HG02840 (cell line): ENCODE data around the gene MROH9.
A peak's percentile ranks its signal among the peaks of the same experiment; 100 is the strongest.
"Not testable (repeated sequence)": the region's sequence is repeated elsewhere in the genome, so short reads cannot be mapped to it uniquely, and the experiment has no call there.

Source experiments
- ATAC-seq: cut with Tn5 transposase; IDR thresholded peaks from one replicate; pipeline ENCODE4 v1.9.1; 2021; ENCODE audit warnings: mild to moderate bottlenecking, moderate library complexity, moderate number of reproducible peaks; ENCODE audit not compliant: unreplicated experiment, low FRiP score

MROH9 gene, protein sequence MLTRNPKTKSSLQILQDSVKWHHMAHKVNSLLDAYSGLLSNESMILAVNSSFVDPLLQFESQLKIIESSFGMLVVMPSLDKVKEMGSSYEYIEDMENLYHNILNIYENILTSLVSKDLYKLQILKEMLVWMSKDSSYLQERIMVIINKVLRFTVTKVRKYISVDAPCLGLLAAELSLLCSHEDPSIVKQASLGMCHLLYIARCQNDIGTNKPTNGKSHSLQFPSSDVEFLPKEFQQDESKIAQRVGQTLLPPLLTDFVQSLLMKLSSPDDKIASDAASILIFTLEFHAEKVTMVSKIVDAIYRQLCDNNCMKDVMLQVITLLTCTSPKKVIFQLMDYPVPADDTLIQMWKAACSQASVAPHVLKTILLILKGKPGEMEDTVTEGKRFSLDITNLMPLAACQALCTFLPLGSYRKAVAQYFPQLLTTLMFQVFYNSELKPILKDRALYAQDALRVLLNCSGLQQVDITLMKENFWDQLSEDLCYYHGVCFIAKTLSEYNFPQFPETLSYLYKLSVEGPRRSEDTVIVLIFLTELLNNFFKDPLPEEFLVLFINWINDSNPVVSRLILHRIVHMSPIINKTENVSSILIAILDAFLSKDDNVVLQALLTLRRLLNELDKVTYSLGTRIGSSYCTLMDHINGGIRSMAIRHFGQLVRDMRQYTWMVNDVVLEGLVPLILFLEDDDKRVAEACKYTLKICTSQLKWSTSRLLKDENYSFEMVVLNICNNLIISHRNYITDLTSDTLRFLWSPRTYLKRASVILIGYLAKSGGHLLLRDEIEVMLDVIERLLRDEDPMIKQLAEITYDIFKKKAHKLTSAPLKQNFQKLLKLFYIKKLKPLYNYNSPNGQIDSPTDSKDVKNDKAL

DNA sequence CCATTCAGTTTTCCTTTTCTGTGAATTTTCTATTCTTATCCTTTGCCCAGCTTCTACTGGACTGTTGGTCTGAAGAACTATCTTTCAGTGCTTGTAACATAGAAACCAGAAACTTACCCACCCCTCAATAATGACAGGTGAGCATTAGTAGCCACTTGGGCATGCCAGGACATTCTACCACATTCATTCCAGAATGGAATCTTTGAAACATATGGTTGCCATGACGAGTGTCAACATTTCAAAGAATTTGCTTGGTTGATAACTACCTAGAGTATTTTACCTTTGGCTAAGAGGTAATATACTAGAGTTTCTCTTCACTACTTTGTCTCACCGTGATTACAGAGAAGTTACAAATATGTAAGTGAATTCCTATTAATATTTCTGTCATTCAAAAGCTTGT, at the start of gene MROH9:
Gene MROH9, plus strand, starts transcription at position 304 of the 400 bp plus-strand sequence. CDS start 10,023 bp downstream, outside the sequence.
- ATAC-seq = no peak

DNA sequence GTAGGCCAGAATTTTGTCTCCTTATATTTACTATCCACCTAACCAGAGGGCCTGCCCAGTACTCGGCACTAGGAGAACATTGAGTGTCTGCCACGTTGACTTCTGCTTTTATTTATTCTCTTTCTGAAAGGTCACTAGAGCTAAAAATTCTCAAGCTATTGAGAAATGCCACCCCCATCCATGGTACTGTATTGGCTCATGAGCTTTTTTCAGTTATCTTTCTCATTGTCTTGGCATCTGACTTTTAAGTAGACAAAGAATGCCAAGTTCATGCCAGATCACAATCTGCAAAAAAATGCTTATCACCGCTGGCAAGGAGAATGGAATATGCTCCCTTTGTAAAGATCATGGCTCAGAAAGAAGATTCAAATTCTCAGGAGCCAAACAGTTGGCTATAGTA, 49.8 kb upstream of the MROH9 start:
- ATAC-seq = no peak

DNA sequence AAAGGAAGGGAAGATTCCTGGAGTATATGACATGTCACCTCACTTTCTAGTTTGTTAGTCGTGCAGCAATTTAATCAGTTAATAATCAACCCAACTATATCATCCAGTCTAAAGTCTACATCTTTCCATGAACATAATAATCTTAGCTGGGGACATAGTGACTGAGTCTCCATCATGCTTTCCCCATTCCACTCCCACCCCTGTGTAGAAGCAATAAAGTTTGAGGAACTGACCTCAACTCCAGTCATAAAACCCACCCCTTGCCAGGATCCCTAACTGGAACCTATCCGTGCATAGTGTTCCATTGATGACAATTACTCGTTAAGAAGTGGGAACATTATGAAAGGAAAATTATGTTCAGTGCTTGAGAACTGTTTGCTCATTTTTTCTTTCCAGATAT, 48.9 kb upstream of the MROH9 start:
- no peak for ATAC-seq

DNA sequence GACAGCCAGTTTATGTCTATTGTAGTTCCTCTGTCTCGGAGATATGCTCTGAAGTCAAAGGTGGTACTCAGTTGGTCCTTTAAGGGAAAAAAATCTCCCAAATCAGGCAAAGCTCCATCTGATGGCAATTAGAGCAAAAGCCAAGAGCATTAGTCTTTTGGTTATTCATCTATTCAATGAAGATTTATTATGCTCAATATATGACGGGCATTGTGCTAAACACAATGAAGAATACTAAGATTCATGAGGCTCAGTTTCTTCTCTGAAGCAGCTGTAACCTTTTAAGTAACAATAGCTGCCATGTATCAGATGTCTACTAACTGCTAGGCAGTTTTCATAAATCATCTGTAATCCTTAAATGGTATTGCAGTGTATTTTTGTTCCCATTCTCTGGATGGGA, 47.6 kb upstream of the MROH9 start:
- no peak for ATAC-seq

DNA sequence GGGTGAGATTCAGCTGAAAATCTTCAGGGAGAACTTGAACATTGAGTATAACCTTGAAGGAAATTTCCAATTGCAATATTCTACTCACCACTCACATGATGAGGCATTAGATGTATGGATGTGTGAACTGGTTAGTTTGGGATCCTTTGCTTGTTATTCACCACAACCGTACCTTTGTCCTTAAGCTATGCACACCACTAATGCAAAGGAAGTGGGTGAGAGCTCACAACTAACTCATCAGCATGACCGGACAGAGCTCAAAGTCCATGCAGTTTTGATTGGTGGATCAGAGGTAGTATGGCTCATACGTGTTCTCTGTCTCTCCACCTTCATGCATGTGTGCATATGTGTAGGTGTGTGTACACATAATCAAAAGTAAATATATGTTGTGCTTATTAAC, 43.5 kb upstream of the MROH9 start:
- no peak for ATAC-seq

DNA sequence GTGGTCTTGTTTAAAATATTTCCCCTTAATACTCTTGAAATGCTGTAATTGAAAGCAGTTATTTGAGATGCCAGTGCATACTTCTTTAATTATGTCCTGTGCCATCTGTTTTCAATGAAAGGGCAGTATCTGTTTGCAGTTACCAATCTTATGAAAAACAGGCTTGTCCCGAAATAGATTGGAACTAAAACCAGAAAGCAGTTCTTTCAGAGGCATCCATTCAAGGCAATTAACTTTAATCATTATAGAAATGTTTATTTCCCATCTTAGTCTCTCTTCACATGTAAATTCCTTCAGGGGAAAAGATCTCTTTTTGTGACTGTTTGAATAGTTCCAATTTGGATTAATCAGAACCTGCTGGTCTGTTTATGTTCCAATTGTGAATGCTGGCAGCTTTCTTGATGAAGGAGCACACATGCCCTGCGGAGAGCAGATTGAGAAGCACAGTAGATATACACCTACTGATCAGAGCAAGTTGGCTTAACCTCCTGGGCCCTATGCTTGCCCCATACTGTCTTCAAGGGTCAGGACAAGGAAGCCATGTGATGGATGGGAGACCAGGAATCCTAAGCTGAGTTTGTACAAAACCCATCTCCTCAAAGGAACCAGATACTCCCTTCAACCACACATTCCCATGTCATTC, 41.6 kb upstream of the MROH9 start:
- ATAC-seq = no peak

DNA sequence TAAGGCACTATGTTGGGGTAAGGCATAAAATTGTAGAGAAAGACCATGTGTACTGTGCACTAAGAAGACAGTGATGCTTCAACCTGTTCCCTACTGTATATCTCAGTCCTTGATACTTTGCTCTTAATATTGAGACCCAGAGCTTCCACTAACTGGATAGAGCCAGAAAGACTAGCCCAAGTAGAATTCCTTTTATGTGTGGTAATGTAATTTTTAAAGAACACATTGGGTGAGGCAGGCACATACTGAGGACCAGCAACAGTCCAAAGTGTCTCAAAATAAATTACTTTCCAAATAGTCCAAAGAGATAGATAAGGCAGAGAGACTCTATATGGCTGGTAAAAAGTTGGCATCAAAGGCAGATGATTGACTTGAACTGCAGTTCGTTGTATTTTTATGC, 31.4 kb upstream of the MROH9 start:
- no peak for ATAC-seq

DNA sequence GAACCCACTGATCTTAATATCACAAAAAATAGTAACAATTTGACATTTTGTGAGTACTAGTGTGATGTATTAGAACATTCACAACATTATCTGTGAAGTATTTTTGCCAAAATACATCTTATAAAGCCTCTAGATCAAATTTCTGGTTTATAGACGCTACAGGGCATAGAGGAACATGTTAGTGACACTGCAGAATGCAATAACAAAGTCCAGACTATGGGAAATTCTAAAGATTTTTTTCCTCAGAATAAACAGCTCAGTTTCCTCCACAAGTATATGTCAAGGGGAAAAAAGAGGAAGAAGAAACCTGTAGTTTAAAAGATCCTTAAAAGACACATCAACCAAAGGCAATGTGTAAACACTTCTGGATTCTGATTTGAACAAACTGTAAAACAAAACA, 26.4 kb upstream of the MROH9 start:
- no peak for ATAC-seq

DNA sequence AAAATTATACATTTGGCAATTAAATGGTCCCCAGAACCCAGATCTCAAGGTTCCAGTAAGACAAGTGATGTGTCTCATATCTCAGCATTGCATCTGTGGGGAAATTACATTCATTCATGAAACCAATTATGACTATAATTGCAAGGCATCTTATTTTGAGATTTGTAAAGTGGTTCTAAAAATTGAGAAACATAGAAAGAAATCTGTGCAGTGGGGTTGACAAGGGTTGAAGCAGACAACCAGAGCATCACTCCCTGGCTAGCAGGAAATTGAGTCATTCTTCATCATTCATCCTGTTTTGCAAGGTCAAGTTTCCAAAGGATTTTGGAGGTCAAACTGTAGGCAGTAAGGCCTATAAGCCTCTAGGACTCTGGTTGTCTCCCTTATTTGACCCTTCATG, 25.1 kb upstream of the MROH9 start:
- no peak for ATAC-seq

DNA sequence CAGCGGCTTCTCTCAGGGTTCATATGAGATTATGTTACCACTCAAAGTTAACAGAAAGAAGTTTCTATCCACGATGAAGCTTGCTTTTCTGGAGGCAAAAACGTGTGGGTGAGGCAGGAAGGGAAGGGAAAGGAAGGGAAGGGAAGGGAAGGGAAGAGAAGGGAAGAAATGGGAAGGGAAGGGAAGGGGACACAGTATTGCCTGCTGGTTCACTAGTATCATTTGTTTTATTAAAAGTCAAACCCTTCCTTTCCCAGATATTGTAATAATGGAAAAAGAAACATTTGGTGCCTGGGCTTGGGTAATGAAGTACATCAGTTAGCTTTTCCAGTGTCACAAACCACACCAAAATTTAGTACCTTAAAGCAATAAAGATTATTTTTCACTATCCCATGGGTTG, 18.0 kb upstream of the MROH9 start:
- no peak for ATAC-seq

DNA sequence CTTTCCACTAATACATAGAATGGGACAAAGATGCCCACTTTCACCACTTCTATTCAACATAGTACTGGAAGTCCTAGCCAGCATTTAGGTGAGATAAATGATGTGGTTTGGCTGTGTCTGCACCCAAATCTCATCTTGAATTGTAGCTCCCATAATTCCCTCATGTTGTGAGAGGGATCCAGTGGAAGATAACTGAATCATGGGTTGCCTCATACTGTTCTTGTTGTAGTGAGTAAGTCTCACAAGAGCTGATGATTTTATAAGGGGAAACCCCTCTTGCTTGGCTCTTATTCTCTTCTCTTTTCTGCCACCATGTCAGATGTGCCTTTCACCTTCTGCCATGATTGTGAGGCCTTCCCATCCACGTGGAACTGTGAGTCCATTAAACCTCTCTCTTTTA, 10.7 kb upstream of the MROH9 start:
- not testable (repeated sequence) for ATAC-seq

DNA sequence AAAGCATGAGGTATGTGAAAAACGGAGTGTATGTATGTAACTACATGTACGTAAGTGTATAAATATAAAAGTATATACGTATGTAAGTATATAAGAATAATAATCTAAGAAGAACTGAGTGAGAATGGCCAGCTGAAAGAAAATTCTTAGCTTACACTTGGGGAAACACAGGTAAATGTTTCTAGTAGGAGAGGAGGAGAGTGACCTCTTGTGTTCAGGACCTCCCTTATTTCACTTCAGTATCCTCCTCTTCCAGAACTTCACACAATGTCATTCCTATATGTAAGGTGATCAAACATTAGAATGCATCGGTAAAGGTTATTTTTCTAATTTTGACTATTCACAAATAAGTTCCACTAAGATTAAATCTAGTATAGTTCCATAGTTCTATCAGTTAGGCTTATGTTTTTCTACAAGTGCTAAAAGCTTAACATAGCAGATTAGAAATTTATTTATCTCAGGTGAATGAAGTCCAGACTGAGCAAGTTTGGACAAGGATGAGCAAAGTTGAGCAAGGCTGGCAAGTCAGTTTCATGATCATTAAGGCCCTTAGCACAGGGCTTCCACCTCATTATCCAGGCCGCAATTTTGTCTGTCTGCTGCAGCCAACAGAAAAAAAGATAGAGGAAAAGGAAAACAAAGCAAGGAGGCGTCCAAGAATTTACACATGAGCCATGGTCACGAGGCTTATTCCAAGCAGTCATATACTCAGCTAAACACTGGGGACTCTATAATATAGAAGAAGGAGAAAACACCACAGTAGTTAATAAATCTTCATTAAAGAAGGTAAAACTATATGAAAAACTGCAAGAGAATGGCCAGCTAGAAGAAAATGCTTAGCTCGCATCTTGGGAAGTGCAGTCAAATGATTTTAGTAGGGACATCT, 7.1 kb upstream of the MROH9 start:
- no peak for ATAC-seq

DNA sequence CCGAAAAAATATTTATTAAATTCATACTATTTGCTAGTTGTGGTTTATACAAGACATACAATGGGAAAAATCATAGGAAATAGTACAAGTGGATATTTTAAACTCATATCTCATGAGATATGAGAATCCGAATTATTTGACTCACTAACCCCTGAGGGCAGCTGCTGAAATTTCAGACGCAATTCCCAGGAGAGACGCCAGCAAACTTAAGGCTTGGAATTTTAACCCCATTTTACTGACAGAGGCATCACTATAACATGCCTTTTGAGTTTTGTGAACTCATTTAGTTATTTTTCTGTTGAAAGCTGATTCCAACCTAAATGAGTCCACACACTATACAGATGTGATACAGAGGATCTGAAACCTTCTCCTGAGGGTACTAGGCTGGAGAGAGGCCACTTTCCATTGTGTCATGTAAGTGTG, 5.9 kb upstream of the MROH9 start:
- ATAC-seq = no peak

DNA sequence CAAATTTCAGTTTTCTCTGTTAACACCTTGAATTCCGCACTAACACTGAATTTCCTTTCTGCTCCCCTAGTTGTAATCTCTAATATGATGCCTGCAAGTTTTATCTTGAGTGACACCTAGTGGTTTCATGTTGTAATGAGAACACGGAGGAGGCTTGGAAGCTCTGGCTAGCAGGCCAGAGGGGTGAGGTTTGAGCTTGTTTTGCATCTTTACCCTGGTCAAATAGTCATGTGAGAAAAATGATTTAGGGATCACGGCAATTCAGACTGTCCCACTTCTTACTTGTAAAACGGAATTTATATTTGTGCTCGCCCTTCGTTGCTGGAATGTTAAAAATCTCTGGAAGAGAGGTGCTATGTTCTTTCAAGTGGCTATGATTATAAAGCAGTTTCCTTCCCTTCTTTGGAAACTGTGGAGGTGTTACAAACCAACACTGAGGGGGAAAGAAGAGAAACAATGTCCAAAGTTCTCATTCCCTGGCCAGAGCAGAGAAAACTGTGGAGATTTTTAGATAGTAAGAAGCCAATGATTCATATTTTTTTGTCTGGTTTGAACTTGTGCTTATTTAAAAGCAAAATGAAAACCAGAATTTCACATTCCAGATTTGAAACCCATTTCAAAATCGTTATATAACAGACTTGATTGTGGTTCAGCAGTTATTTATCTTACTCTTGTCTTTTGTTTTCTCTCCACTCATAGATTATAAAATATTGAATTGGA, 5.3 kb upstream of the MROH9 start:
- ATAC-seq = peak; percentile 79

DNA sequence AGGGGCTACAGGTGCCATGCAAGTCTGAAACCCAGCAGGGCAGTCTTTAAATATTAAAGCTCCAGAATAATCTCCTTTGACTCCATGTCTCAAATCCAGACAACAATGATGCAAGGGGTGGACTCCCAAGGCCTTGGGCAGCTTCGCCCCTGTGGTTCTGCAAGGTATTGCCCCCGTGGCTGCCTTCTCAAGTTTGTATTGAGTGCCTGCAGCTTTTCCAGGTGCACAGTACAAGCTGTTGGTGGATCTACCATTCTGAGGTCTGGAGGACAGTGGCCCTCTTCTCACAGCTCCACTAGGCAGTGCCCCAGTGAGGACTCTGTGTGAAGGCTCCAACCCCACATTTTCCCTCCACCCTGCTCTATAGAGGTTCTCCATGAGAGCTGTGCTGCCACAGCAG, 3.7 kb upstream of the MROH9 start:
- no peak for ATAC-seq

DNA sequence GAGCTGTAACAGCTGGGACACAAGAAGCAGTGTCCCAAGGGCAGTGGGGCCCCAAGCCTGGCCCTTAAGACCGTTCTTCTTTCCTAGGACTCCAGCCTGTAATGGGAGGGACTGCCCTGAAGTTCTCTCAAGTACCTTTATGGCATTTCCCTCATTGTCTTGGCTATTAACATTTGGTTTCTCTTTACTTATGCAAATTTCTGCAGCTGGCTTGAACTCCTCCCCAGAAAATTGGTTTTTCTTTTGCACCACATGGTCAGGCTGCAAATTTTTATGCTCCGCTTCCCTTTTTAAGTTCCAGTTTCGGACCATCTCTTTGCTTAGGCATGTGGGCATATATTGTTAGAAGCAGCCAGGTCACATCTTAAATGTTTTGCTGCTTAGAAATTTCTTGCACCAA, 3.1 kb upstream of the MROH9 start:
- no peak for ATAC-seq

DNA sequence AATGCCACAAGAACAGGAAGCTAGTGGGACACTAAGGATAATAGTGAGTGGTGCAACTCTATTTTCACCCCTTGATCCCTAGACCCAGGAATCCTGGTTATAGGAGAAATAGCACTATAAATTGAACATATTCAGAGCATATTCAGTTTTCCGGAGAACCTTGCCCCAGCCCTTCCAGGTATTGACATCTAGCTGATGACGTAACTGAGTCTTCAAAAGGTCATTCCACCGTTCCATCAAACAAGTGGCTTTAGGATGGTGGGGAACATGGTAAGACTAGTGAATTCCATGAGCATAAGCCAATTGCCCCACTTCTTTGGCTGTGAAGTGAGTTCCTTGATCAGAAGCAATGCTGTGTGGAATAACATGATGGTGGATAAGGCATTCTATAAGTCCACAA, 2.9 kb downstream of the MROH9 start:
- no peak for ATAC-seq

DNA sequence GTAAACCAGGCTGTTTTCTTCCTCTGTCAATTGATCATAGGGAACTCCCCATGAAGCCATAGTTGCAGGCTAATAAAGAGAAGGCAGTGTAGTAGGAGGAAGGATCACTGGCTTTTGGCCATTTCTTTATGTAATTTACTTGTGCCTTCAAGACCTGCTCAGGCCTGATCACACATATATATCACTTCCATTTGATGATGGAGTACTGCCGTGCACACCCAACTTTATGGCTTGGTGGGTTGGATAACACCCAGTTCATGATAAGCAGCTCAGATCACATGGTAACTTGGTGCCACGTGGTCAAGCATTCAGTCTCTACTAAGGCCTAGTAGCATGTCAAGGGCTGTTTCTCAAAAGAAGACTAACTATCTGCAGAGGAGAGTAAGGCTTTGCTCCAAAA, 4.1 kb downstream of the MROH9 start:
- no peak for ATAC-seq

DNA sequence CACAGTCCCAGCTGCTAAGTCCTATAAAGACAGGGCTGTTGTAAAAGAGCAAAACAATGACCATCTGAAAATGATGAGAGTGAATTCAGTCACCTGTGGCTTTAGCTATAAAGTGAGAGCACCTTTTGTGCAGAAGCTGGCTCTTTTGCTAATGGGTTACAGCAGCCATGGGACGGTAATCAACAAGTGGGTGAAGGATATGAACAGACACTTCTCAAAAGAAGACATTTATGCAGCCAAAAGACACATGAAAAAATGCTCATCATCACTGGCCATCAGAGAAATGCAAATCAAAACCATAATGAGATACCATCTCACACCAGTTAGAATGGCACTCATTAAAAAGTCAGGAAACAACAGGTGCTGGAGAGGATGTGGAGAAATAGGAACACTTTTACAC, 16.4 kb downstream of the MROH9 start:
- ATAC-seq = not testable (repeated sequence)

DNA sequence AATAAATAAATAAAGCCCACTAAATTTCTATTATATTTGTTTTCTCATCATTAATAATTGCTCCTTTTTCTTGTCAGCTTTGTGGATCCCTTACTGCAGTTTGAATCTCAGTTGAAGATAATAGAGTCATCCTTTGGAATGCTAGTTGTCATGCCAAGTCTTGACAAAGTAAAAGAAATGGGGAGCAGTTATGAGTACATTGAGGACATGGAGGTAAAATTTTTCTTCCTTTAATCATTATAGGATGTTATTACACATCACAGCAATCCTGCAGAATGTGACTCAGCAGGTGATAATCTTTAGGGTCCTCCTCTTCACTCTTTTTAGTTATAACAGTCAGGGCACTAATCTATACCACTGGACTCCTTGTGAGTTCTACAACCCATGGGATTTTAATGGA, 24.1 kb downstream of the MROH9 start:
- ATAC-seq = no peak
